Measurements from ENCODE around the gene TBC1D10A.

The TBC1D10A gene

DNA sequence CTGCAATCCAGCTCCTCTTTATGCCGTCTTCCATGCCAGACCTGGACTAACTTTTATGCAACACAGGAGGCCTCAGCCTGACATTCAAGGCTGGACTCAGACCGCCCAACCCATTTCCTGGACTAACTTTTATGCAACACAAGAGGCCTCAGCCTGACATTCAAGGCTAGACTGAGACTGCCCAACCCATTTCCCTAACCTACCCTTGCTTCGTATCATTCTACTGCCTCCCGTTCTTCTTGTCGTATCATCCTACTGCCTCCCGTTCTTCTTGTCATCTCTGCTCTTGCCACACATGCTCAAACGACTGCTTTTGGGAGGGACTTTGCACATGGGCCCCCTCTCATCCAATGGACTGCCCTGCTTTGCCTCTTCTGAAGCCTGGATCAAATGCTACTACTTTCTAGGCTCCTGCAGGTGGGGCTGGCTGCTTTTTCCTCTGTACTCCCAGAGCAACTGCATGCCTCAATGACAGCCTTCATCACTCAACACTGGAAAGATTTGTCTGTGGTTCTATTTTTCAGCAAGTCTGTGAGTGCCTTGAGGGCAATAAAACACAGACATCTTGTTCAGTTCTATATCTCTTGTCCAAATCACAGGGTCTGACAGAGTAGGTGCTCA is 7.8 kb downstream of the TBC1D10A start:
- no peak for DNase-seq

DNA sequence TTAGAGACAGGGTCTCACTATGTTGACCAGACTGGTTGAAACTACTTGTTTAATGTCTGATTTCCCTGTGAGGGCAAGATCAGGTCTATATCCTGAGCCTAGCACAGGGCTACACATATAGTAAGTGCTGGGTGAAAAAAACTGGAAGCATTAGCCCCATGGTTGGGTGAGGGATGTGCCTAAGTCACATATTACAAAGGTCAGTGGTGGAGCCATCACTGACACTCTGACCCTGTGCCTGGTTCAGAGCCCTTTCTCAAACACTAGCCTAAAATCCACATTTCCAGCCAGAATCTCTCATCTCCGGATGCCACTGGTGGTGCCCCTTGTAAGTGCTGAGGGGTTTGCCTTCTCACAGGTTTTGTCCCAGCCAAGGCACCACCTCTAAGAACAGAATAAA is 9.0 kb downstream of the TBC1D10A start:
- no peak for DNase-seq

DNA sequence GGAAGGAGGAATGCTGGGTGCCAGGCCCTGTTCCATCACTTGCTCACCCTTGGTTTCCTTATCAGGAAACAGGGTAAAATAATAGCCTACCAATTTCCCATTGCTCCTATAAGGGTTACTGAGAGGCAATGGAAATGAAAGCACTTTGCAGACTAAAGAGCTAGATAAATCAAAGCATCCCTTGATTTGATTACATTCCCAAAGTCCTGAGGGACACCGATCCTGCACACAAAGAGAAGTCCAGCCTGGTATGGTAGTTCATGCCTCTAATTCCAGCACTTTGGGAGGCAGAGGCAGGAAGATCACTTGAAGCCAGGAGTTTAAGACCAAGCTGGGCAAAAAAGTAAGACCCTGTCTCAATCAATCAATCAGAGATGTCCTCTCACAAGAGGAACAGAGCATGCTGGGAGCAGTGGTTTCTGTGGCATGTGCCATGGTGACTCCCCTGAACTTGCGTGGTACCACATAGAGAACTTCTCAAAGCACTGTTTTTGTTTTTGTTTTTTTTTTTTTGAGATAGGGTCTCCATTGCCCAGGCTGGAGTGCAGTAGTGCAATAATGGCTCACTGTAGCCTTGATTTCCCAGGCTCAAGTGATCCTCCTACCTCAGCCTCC is 10.7 kb downstream of the TBC1D10A start:
- DNase-seq, result no peak

DNA sequence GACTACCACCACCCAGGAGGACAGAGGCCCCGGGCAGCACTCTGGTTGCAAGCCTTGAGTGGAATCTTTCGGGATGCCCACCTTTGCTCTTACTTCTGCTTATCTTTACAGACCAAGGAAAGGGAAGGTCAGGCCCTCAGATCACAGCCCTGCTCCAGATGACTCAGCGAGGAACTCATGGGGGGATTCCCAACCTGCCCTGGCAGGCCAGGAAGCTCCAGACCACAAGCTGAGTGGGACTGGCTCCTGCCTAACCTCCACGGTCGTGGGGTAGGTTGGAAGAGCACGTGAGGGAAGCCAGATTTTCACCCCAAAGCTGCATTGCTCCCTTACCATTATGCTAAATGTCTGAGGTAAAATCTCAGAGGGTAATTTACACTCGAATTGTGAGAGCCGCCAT is 11.8 kb downstream of the TBC1D10A start:
- DNase-seq, result no peak

DNA sequence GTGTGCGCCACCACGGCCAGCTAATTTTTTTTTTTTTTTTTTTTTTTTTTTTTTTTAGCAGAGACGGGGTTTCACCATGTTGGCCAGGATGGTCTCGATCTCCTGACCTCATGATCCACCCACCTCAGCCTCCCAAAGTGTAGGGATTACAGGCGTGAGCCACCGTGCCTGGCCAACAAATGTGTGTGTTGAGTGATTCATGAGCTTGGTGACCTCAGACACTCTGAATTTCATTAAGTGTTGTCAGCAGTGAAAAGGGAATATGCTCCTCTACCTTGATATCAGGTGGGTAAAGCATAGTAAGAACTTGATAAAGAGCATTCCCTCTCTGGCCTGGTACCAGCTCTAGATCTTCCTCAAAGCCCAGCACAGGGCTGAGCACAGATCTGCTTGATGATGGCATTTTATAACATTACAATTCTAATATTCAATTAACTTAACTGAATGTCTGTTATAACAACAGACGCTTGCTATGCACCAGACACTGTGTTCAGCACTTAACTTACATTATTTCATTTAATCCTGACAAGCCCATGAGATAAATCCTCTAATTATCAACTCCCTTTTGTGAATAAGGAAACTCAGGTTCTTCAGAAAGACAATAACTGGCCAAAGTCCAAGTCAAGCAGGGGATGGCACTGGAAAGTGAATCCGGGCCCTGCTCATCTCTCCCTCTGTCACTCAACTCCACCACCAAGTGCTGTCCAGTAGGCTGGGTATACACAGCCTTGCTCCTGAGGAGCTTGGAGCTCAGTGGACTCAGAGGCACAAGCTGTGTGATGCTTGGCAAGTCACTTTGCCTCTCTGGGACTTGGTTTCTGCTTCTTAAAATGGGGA is 13.0 kb downstream of the TBC1D10A start:
- DNase-seq, result no peak

DNA sequence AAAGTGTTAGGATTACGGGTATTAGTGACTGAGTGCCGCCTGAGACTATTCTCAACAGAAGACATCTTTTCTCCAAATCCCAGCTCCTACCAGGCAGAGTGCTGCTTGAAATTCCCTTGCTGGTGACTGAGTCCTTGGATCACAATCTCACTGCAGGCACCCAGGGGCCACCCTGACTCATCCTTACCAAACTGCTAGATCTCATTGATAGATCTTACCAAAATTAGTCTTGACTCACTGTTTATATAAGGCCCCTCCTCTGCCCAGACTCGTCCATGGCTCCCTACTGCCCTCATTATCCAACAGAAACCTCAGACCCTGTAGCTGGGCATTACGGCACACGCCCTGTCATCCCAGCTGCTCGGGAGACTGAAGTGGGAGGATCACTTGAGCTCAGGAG is 14.7 kb downstream of the TBC1D10A start:
- no peak for DNase-seq

DNA sequence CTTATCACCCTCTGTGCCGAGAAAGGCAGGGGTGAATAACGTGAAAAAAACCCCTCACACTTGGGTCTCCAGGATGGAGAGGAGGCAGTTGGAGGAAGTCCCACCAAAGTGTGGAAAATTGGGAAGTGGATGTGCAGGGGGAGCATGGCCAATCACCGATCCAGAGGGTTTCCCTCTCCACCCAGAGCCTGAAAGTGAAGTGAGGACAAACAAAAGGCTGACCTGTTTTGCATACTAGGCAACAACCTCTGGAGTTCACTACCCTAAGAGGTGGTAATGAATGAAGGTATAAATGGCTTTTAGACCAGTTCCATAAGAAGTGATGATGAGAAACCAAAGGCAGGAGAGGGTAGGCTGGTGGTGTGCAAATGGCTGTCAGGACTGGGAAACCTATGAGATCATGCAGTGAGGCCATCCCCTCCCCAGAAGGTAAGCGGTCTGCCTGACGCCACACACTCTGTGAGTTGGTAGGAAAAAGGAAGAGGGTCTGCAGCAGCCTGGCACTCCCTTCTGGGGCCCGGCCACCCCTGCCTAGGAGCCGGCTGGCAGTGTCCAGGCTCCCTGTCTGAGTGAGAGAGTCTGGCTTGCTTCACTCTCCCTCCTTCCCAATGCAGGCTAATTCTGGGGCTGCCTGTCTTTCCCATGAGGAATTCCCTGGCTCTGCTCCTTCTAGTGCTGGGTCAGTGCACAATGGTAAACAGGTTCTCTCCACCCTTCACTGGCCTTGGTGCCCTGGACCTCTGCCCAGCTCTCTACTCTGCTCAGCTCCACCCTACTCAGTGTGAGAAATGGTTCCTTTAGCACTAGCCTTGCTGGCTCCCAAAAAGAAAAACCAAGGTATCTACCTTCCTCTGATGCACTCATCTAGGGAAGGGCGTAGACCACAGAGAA is 15.6 kb downstream of the TBC1D10A start:
- no peak for DNase-seq

DNA sequence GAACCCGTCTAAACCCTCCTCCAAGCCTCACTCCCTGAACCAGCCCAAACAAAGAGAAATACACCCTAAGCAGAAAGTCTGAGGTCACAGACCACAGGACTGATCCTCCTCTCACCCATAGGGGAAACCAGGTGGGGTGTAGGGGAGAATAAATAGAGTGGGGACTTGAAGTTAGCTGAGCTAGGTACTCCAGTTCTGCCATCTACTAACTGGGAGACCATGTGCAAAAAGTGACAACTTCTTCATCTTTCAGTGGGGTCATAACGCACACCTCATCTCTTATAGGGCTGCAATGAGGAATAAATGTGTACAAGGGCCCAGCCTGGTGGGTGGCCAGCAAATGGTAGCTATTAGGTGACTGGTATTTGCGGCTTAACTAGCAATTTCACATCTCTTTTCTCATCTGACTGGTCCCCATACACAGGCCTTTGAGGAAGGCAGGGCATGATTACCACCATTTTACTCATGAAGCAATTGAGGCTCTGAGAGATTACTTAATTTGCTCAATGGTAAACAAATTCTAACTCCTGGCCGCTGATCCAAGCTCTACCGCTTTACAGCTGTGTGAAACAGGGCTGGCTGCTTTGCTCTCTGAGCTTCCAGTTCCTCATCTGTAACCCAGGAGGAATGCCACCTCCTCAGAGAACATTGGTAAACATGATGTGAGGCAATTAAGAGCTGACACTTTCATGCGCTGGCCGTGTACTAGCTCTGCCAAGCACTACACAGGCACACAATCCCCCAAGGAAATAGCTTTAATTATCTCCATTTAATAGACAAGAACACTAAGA is 16.6 kb downstream of the TBC1D10A start:
- no peak for DNase-seq

DNA sequence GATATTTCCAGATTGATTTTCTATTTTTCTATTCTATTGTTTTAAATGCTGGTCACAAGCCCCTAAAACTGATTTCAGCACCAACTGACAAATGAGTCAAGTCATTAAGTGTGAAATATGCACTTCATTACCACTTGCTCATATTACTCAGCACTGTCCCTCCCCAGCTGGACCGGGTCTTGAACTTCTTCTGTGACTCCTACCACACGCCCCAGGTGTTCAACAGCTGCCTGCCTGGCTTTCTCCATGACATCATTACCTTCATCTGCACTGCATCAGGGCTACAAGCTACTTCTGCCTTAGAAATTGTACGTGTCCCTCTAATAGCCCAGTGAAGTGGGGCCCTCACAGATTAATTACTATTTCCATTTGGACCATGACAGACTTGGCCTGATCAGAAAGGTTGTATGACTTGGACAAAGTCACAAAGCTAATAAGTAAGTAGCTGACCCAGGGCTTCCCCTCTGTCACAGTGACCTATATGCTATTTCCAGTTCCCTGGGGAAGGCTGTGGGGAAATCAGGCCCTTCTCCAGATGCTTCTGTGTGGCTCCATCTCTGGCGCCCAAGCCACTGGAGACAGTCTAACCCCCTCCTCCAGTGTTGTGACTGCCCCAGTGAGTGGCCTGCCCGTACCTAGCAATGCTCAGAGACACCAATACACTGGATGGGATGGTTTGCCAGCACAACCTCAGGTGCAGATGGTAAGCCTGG is 18.1 kb downstream of the TBC1D10A start:
- no peak for DNase-seq

DNA sequence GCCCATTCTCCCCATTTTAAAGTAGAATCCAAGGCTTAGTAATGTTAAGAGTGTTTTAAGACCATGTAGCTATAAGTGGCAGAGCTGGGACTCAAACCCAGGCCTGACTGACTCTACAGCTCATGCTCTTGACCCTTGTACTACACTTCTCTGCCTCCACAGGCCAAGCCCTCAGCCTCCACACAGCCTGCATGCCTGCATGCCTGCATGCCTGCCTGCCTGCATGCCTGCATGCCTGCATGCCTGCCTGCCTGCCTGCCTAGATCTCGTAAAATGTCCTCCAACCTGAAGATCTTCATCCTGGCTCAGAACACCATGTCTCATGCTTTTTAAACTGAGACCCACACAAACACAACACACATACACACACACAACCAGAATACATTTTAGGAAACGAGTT is 18.6 kb downstream of the TBC1D10A start:
- no peak for DNase-seq

DNA sequence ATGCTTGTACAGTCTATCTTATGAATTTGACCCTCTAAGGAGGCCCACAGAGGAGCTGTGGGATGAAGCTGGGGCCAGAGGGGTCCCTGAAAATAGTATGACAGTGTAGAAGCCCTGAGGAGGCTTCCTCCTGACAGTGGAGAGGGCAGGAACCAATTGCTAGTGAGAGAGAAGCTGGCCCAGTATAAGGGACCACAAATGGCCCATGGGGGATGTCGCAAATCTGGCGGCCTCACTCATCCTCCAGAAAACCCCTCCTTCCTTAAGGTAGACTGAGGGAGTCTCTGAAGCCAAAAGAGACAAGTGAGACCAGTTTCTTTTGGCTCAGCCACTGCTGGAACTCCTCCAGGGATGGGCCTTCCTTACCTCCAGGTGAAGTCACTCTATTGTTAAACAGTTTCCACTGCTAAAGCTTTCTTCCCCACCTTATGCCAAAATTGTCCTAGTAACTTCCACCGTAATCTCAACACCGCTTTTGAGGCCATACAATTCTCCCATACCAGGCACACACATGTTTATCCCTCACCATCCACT is 19.6 kb downstream of the TBC1D10A start:
- no peak for DNase-seq

DNA sequence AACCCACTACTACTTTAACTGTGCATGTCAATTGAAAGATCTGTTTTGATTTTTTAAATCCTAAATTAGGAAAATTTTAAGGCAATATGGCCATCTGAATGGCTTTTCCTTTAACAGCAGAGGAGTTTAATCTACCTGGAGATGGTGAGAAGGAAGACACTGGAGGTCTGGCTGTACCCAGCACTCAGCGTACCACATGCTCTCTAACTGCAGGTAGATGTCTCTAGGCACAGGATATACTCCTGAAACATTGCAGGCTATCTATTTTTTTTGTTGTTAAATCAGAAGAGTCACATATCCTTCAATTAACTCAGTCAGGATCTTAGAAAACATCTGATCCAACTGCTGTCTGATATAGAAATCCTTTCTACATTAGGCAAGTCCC is 20.1 kb downstream of the TBC1D10A start:
- DNase-seq, result no peak

DNA sequence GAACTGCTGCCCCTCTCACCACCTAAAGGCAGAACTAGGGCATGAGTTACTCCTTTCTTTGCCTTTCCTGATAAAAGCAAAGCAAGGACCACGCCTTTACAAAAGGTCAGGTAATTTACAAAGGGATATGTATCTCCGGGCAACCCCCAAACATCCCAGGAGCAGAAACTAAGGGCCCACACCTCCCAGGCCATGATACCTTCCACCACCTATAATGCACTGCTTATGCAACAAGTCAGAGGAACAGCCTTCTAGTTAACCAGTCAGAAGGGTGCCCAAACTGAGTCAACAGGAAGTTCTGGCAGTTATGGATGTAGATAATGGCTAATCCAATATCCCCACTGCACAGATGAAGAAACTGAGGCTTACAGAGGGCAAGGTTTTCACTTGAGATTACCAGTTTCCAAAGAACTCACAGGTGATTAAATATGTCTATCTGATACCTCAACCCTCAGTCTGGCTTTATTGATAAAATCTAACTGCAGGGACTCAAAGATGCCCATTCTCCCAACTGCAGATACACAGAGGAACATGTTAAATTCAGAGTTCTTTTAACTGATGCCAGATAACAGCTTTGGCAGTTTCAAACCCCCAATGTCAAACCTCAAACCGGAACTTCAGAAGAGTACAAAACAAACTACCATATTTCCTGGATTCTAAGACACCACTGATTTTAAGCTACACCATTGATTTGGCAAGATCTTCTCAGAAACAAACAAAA is 20.7 kb downstream of the TBC1D10A start:
- DNase-seq, result no peak

DNA sequence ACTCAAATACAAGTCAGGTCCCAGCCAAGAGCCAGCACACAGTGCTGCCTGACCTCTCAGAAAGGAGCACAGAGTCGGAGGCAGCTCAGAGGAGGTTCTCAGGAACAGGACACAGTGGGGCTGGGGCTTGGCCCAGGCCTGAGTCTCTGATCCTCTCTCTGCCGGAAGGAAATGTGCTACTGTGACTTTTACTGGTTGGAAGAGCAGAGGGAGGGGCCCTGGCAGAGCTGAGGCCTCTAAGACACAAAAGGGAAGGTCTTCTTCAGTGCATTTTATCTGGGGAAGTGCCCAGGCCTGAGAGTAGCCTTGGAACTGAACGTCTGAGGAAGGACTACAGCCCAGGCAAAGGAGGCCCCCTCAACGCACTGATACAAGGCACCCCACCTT is 21.2 kb downstream of the TBC1D10A start:
- no peak for DNase-seq

DNA sequence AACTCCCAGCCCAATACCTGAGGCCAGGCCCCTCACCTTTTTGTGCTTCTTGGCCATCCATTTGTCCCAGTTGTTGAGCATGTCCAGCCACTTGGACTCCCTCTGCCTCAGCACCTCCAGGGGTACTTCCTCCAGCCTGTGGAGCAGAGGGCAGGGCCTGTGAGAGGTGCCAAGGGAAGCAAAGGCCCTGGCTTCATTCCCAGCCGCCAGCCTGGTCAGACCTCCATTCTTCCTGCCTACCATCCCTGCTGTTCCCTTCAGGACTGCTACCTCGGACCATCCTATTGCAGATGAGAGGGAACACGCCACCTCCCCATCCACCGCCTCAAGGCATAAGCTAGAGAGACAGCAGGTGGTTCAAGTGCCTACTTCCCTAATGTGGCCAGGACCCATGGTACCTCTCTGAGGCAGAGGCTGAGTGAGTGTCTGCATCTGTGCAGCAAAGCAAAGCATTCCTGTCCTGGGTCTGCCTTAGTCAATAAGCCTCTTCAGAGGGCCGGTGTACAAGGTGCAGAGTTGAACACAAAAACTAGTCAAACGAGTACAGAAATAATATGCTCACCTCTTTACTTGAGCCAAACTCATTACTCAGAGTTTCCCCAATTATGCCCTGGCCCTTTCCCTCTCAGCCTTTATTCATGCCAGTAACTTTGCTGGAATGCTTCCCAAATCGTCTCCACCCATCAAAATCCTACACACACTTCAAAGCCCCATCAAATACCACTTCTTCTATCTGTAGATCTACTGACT is 22.1 kb downstream of the TBC1D10A start:
- DNase-seq, result no peak

DNA sequence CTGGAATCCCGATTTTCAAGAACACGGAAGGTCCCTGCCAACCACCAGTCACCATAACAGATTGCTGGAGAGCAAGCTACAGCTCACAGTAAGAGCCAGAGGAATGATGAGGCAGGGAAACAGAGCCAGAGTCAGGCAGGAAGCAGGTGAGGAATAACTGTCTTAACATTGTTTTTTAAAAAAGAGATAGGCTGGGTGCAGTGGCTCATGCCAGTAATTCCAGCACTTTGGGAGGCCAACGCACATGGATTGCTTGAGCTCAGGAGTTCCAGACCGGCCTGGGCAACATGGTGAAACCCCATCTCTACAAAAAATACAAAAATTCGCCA is 24.0 kb downstream of the TBC1D10A start:
- no peak for DNase-seq

DNA sequence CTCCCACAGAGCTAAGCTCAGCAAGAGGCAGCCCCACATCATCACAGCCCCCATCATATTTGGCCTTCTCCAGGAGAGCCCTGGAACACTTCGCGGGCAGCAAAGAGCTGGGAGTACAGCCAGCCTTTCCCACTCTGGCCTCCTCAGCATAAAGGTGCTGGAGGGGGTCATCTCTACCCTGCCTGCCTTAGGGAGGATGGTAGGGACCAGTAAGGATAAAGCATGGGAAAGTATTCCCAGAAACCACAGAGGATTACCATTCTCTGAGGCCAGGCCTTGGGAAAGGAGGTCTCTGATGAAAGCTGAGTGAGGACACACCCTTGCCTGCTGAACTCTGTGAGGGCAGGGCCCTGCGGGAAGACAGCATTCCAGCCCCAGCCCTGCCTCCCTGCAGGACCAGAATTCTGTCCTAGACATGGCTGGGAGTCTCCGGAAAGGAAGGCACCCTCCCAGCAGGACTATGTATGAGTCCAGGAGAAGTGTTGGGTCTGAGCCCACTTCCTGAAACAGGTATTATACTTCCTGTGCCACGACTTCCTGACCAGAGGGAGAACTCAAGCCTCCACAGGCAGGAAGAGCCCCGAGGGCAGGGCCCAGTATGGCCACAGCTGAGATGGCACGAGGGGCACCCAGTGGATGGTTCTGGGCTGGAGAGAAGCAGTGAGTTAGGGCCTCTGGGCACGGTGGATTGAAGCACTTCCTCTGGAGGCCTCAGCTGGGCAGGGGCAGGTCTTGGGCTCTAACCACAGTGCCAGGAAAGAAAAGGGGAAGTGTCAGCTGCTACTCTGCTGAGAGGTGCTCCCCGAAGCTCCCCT is 24.5 kb downstream of the TBC1D10A start:
- DNase-seq, result no peak

DNA sequence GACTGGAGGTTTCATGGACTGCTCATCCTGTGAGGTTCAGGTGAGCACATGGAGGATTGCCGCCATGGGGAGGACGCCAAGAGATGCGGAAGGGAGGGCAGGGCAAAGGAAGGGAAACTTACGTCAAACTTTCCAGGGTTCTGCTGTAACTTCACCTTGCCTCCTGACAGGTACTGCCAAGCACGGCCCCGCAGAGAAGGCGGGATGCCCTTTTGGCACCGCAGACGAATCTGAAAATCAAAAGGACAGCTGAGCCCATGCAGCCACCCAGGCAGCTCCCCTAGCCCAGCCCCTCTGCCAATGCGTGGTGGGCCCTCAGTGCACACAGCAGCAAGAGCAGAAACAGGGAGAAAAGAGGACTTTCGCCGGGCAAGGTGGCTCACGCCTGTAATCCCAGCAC is 27.4 kb downstream of the TBC1D10A start:
- DNase-seq, result no peak

DNA sequence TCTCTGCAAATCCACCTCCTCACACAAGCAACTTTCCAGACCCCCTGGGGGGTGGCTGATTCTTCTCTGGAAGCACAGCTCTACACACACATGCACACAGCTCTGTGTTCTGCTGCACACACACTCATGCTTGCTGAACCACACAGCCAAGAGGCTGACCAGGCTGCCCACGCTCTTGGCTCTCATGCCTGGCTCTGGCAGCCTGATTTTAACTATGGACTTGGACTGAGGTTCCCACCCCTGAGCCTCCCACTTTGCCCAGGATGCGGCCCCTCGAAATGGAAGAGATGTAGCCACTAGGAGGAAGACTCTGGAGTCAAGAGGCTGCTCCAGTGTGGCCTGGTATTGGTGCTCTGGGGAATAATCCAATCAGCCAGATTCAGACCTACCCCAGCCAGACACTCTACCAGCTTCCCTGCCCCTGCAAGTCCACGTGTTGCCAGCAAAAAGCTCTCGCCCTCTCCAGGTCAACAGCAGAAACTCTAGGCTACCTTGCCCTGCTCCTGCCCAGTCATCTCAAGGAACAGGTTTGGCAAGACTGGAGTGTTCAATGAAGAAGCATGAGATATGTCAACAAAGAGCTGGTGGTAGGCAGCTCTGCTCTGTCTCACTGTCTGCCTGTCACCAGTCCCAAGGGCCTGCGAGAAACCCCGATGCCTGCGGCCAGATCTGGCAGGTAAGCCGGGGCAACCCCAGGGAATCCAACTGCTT is 28.6 kb downstream of the TBC1D10A start:
- DNase-seq, result no peak

Measured in stimulated activated CD4-positive, alpha-beta T cell treated with anti-CD3 and anti-CD28 coated beads, Interleukin-2, amount 100 ng/mL, for 48 hours (primary cell).